ENCODE data around the gene SCYGR3. TPM values are rescaled to one million over a fixed set of nuclear protein-coding genes. Genes with fewer than 3 reads are reported as not detected.

Gene SCYGR3
- total and polyA plus RNA-seq, 5 donors = not detected

- Histone ChIP-seq H3K4me3 (ENCODE audit: low read length) (no peak overlapping the region), H3K4me1 (ENCODE audit: control insufficient read depth, insufficient read depth, low read length) (no peaks in the 10 kb centered on the region), H3K9me3 (ENCODE audit: control insufficient read depth, low read length) (no peaks in the 10 kb centered on the region), H3K27me3 (ENCODE audit: control insufficient read depth, insufficient read depth) (no peaks in the 10 kb centered on the region), H3K27ac (ENCODE audit: low read length) (no peak overlapping the region)
- no peak for ATAC-seq
- DNase-seq = no peak
- intact Hi-C loops (cut with DNase I) = no loop called here
- 85% methylated on average over 1 of the region's 1 CpG for WGBS
Measured at GRCh38 chr2:227592694-227593387, 21.8 kb downstream of the SCYGR3 start.

GRCh38 chr2:227582369-227582768 lies 32.3 kb downstream of the SCYGR3 start:
- Histone ChIP-seq H3K4me1 (ENCODE audit: control insufficient read depth, insufficient read depth, low read length) (no peaks in the 10 kb centered on the region), H3K9me3 (ENCODE audit: control insufficient read depth, low read length) (peaks cover 1% of the 10 kb centered on the region), H3K27me3 (ENCODE audit: control insufficient read depth, insufficient read depth) (peaks cover 3% of the 10 kb centered on the region), H3K4me3 (ENCODE audit: low read length) (no peak overlapping the region), H3K27ac (ENCODE audit: low read length) (no peak overlapping the region)
- intact Hi-C loops (cut with DNase I) = no loop called here
- DNase-seq (no peak), ATAC-seq (no peak)

DNA sequence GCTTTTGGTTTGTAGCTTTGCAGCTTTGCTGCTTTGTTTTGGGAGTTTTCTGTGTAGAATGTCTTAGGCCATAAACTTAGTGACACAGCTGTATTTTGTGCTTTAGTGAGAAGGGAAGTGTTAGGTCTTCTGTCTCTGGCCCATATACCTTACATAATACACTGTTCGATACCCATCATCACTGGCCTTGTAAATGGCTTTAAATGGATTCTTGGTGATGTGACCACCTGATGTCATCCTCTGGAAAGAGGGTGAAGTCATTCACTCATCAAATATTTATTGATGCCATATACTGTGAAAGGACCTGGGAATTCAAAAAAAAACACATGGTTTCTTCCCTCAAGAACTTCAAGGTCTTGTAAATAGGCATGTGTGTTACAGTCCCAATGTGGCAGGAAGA lies 34.8 kb downstream of the SCYGR3 start:
- intact Hi-C loops (cut with DNase I) = no loop called here
- Histone ChIP-seq H3K9me3 (ENCODE audit: control insufficient read depth, low read length) (peaks cover 1% of the 10 kb centered on the region), H3K4me3 (ENCODE audit: low read length) (no peak overlapping the region), H3K4me1 (ENCODE audit: control insufficient read depth, insufficient read depth, low read length) (no peaks in the 10 kb centered on the region), H3K27me3 (ENCODE audit: control insufficient read depth, insufficient read depth) (peaks cover 3% of the 10 kb centered on the region), H3K27ac (ENCODE audit: low read length) (no peak overlapping the region)
- 96% methylated on average over 1 of the region's 1 CpG for WGBS
- DNase-seq (no peak), ATAC-seq (no peak)

DNA sequence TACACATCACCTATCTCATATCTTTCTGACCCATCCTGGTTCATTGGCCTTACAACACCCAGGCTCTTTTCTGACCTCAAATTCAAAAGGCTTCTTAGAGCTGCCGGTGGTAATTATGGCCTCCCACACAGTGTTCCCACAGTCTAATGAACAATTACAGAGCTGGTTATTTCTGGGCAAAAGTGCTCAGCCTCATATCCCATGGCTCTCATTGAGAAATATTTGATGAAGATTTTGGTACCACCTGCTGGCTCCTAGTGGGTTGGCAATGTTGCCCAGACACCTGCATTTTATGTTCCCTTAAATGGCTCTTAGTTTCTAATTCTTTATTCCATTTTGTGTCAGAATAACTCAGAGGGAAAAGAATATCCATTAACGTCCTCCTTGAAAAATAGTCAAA lies 36.0 kb downstream of the SCYGR3 start:
- no peak for ATAC-seq
- 62% methylated on average over 2 of the region's 2 CpGs for WGBS
- no peak overlapping the region for H3K27ac ChIP-seq (ENCODE audit: low read length)
- DNase-seq = no peak
- H3K4me1 ChIP-seq (ENCODE audit: control insufficient read depth, insufficient read depth, low read length) = no peaks in the 10 kb centered on the region
- H3K9me3 ChIP-seq (ENCODE audit: control insufficient read depth, low read length) = peaks cover 1% of the 10 kb centered on the region
- intact Hi-C loops (cut with DNase I) = no loop called here
- no peak overlapping the region for H3K4me3 ChIP-seq (ENCODE audit: low read length)
- H3K27me3 ChIP-seq (ENCODE audit: control insufficient read depth, insufficient read depth) = peaks cover 3% of the 10 kb centered on the region

DNA sequence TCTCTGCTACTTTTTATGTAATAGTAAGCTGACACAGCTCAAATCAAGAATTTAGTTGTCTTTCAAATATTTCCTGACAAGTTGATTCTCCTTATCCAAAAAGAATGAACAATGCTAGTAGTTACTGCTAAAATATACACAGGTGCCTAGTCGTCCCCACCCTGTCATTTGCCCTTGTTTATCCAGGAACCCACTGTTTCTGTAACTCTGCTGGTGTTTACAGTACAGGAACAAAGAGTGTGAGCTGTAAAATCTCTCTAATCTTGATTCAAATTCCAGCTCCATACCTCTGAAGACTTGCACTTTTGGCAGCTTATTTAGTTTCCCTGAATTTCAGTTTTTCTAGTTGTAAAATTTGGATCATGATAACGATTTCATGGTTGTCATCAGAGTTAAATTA lies 37.1 kb downstream of the SCYGR3 start:
- peaks cover 3% of the 10 kb centered on the region for H3K27me3 ChIP-seq (ENCODE audit: control insufficient read depth, insufficient read depth)
- intact Hi-C loops (cut with DNase I) = no loop called here
- no peak overlapping the region for H3K27ac ChIP-seq (ENCODE audit: low read length)
- H3K4me3 ChIP-seq (ENCODE audit: low read length) = no peak overlapping the region
- peaks cover 1% of the 10 kb centered on the region for H3K9me3 ChIP-seq (ENCODE audit: control insufficient read depth, low read length)
- ATAC-seq = no peak
- H3K4me1 ChIP-seq (ENCODE audit: control insufficient read depth, insufficient read depth, low read length) = no peaks in the 10 kb centered on the region
- WGBS = 48% methylated on average over 2 of the region's 2 CpGs
- no peak for DNase-seq

DNA sequence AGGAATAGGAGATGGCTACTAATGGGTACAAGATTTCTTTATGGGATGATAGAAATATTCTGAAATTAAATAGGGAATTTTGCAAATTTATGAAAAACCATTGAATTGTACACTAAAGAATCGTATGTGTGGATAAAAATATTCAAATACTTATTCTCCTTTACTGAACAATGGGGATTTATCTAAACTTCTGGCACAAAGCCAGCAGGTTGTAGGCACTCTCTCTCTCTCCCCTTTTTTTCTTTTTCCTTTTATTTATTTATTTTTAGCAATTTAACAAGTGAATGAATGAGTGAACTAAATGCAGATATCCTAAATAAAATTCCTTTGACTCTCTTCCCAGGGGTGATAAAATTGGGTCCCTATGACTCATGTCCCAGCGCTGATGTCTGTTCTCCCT lies 37.8 kb downstream of the SCYGR3 start:
- intact Hi-C loops (cut with DNase I) = no loop called here
- ATAC-seq = no peak
- Histone ChIP-seq H3K27me3 (ENCODE audit: control insufficient read depth, insufficient read depth) (no peaks in the 10 kb centered on the region), H3K27ac (ENCODE audit: low read length) (no peak overlapping the region), H3K9me3 (ENCODE audit: control insufficient read depth, low read length) (no peaks in the 10 kb centered on the region), H3K4me1 (ENCODE audit: control insufficient read depth, insufficient read depth, low read length) (no peaks in the 10 kb centered on the region), H3K4me3 (ENCODE audit: low read length) (no peak overlapping the region)
- WGBS = 69% methylated on average over 2 of the region's 2 CpGs
- DNase-seq = no peak

- intact Hi-C loops (cut with DNase I) = no loop called here
- H3K9me3 ChIP-seq (ENCODE audit: control insufficient read depth, low read length) = no peaks in the 10 kb centered on the region
- DNase-seq (no peak), ATAC-seq (no peak)
- no peak overlapping the region for H3K4me3 ChIP-seq (ENCODE audit: low read length)
- no peaks in the 10 kb centered on the region for H3K4me1 ChIP-seq (ENCODE audit: control insufficient read depth, insufficient read depth, low read length)
- no peak overlapping the region for H3K27ac ChIP-seq (ENCODE audit: low read length)
- H3K27me3 ChIP-seq (ENCODE audit: control insufficient read depth, insufficient read depth) = no peaks in the 10 kb centered on the region
Measured at GRCh38 chr2:227576110-227576509, 38.5 kb downstream of the SCYGR3 start.

- Histone ChIP-seq H3K4me1 (ENCODE audit: control insufficient read depth, insufficient read depth, low read length) (peaks cover 1% of the 10 kb centered on the region), H3K9me3 (ENCODE audit: control insufficient read depth, low read length) (no peaks in the 10 kb centered on the region), H3K4me3 (ENCODE audit: low read length) (no peak overlapping the region), H3K27ac (ENCODE audit: low read length) (no peak overlapping the region), H3K27me3 (ENCODE audit: control insufficient read depth, insufficient read depth) (no peaks in the 10 kb centered on the region)
- 34% methylated on average over 1 of the region's 1 CpG for WGBS
- DNase-seq (no peak), ATAC-seq (no peak)
- intact Hi-C loops (cut with DNase I) = no loop called here
Measured at GRCh38 chr2:227570615-227571014, 44.0 kb downstream of the SCYGR3 start.

DNA sequence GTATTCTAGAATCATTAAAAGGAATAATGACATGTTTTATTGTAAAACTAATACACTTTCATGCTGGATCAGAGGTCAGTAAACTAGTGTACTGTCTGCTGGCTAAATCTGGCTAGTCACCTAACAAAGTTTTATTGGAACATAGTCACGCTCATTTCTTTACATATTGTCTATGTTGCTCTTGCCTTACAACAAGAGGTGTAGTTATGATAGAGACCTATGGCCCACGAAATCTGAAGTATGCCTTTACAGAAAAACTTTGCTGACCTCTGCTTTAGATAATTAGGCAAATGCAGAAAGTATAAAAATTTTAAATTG lies 45.8 kb downstream of the SCYGR3 start:
- H3K27me3 ChIP-seq (ENCODE audit: control insufficient read depth, insufficient read depth) = no peaks in the 10 kb centered on the region
- H3K4me3 ChIP-seq (ENCODE audit: low read length) = no peak overlapping the region
- H3K9me3 ChIP-seq (ENCODE audit: control insufficient read depth, low read length) = no peaks in the 10 kb centered on the region
- WGBS = 91% methylated on average over 2 of the region's 2 CpGs
- no peak overlapping the region for H3K27ac ChIP-seq (ENCODE audit: low read length)
- H3K4me1 ChIP-seq (ENCODE audit: control insufficient read depth, insufficient read depth, low read length) = peaks cover 1% of the 10 kb centered on the region
- ATAC-seq (no peak), DNase-seq (no peak)
- intact Hi-C loops (cut with DNase I) = no loop called here

DNA sequence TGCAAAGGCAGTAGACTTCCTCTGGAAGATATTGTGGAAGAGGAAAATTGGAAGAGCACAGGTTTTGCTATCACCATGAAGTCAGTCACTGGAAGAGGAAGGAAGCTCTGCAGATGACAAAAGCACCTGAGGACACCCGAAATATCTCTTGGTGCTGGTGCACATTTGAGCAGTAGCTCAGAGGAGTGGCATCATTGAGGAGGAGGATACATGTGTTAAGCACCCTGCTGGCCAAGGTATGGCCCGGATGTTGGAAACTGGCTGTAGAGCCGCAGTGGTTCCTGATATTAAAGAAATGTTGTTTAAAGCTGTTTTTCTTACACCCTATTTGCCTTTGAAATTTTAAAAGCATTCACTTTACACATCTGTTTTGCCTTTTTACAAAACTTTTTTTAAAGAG lies 48.6 kb downstream of the SCYGR3 start:
- no peak for ATAC-seq
- intact Hi-C loops (cut with DNase I) = no loop called here
- no peak overlapping the region for H3K4me3 ChIP-seq (ENCODE audit: low read length)
- H3K9me3 ChIP-seq (ENCODE audit: control insufficient read depth, low read length) = no peaks in the 10 kb centered on the region
- no peak overlapping the region for H3K27ac ChIP-seq (ENCODE audit: low read length)
- no peak for DNase-seq
- peaks cover 1% of the 10 kb centered on the region for H3K4me1 ChIP-seq (ENCODE audit: control insufficient read depth, insufficient read depth, low read length)
- 75% methylated on average over 3 of the region's 3 CpGs for WGBS
- H3K27me3 ChIP-seq (ENCODE audit: control insufficient read depth, insufficient read depth) = no peaks in the 10 kb centered on the region

GRCh38 chr2:227565080-227565479 lies 49.6 kb downstream of the SCYGR3 start:
- Histone ChIP-seq H3K27me3 (ENCODE audit: control insufficient read depth, insufficient read depth) (no peaks in the 10 kb centered on the region), H3K9me3 (ENCODE audit: control insufficient read depth, low read length) (no peaks in the 10 kb centered on the region), H3K4me1 (ENCODE audit: control insufficient read depth, insufficient read depth, low read length) (peaks cover 1% of the 10 kb centered on the region), H3K4me3 (ENCODE audit: low read length) (no peak overlapping the region), H3K27ac (ENCODE audit: low read length) (no peak overlapping the region)
- no peak for DNase-seq
- intact Hi-C loops (cut with DNase I) = no loop called here
- no peak for ATAC-seq
- 100% methylated on average over 1 of the region's 1 CpG for WGBS
